WTC11 (cell line): Measurements from ENCODE around the gene PHAF1. TPM values are rescaled to one million over a fixed set of nuclear protein-coding genes. Genes with fewer than 3 reads are reported as not detected.
A peak's percentile ranks its signal among the peaks of the same experiment; 100 is the strongest.

Experiments used
- ATAC-seq: fragments of 200-7000 bp; cut with Tn5 transposase; 2 replicates; pipeline ENCODE4 v1.10.0; 2021; ENCODE audit warnings: mild to moderate bottlenecking, moderate library complexity
- CTCF ChIA-PET: fragments of 300-600 bp; sonication (Branson Sonifier 250); formaldehyde crosslinking; loops from one replicate; lab custom pipeline; 2021; ENCODE audit warnings: antibody characterized with exemption; lab: Charles Lee
- POLR2A ChIA-PET: fragments of 350-600 bp; sonication (Branson Sonifier 250); formaldehyde crosslinking; loops from one replicate; lab custom pipeline; 2021; ENCODE audit warnings: antibody characterized with exemption; lab: Charles Lee
- DNase-seq: peaks from one replicate; pipeline ENCODE4 v3.0.0; 2021; ENCODE audit warnings: low spot score
- H3K27ac Mint-ChIP-seq: 2 replicates; pipeline ENCODE4 v1.8.0; 2021; ENCODE audit warnings: mixed read lengths
- H3K27me3 Mint-ChIP-seq: 2 replicates; pipeline ENCODE4 v1.8.0; 2021; ENCODE audit warnings: low read depth, mild to moderate bottlenecking, moderate library complexity, mixed read lengths
- H3K36me3 Mint-ChIP-seq: 2 replicates; pipeline ENCODE4 v1.8.0; 2021; ENCODE audit warnings: mixed read lengths
- H3K4me1 Mint-ChIP-seq: 2 replicates; pipeline ENCODE4 v1.8.0; 2022; ENCODE audit warnings: mixed read lengths
- H3K4me3 Mint-ChIP-seq: 2 replicates; pipeline ENCODE4 v1.8.0; 2021; ENCODE audit warnings: mild to moderate bottlenecking, moderate library complexity, mixed read lengths
- H3K9me3 Mint-ChIP-seq: 2 replicates; pipeline ENCODE4 v1.8.0; 2021; ENCODE audit warnings: mixed read lengths
- CREB1 ChIP-seq: sonication (generic); formaldehyde crosslinking; IDR thresholded peaks from 2 replicates; pipeline ENCODE4 v1.8.0; 2023; ENCODE audit warnings: mild to moderate bottlenecking, missing genetic modification reagents
- FOXJ3 ChIP-seq: sonication (generic); formaldehyde crosslinking; IDR thresholded peaks from 2 replicates; pipeline ENCODE4 v1.9.0; 2021; ENCODE audit warnings: missing genetic modification reagents, mild to moderate bottlenecking, borderline replicate concordance
- GTF2I ChIP-seq: fragments of 250-450 bp; sonication (Bioruptor Pico); conservative IDR thresholded peaks from 2 replicates; pipeline ENCODE4 v1.4.0; 2021; ENCODE audit warnings: mild to moderate bottlenecking
- IRF2 ChIP-seq: sonication (generic); formaldehyde crosslinking; IDR thresholded peaks from 2 replicates; pipeline ENCODE4 v1.8.0; 2022; ENCODE audit warnings: low read depth, missing genetic modification reagents, borderline replicate concordance
- NFYB ChIP-seq: sonication (generic); formaldehyde crosslinking; conservative IDR thresholded peaks from 2 replicates; pipeline ENCODE4 v1.8.0; 2022; ENCODE audit warnings: low read depth, missing genetic modification reagents
- TCF7 ChIP-seq: sonication (generic); formaldehyde crosslinking; IDR thresholded peaks from 2 replicates; pipeline ENCODE4 v1.8.0; 2022; ENCODE audit warnings: mild to moderate bottlenecking, low read depth, missing genetic modification reagents, moderate library complexity
- total RNA-seq: library from RNA; stranded (reverse); gene quantifications from 3 replicates; pipeline ENCODE4 v1.2.3, GENCODE V29; 2021
- TF ChIP-seq, protein P1 (sequence below): sonication (generic); formaldehyde crosslinking; conservative IDR thresholded peaks from 2 replicates; pipeline ENCODE4 v1.8.1; 2022; ENCODE audit warnings: mild to moderate bottlenecking, missing genetic modification reagents
- TF ChIP-seq, protein P2 (sequence below): sonication (generic); formaldehyde crosslinking; IDR thresholded peaks from 2 replicates; pipeline ENCODE4 v1.8.0; 2022; ENCODE audit warnings: mild to moderate bottlenecking, missing genetic modification reagents
- TF ChIP-seq, protein P3 (sequence below): sonication (generic); formaldehyde crosslinking; IDR thresholded peaks from 2 replicates; pipeline ENCODE4 v1.8.1; 2023; ENCODE audit warnings: mild to moderate bottlenecking, missing genetic modification reagents
- TF ChIP-seq, protein P4 (sequence below): sonication (generic); formaldehyde crosslinking; IDR thresholded peaks from 2 replicates; pipeline ENCODE4 v1.8.1; 2023; ENCODE audit warnings: mild to moderate bottlenecking, missing genetic modification reagents, borderline replicate concordance
- TF ChIP-seq, protein P5 (sequence below): sonication (generic); formaldehyde crosslinking; IDR thresholded peaks from 2 replicates; pipeline ENCODE4 v1.8.0; 2022; ENCODE audit warnings: missing genetic modification reagents
- TF ChIP-seq, protein P6 (sequence below): fragments of 250-450 bp; sonication (Bioruptor Pico); IDR thresholded peaks from 2 replicates; pipeline ENCODE4 v1.9.0; 2021; ENCODE audit warnings: mild to moderate bottlenecking
- TF ChIP-seq, protein P7 (sequence below): sonication (generic); formaldehyde crosslinking; IDR thresholded peaks from 2 replicates; pipeline ENCODE4 v1.8.0; 2023; ENCODE audit warnings: missing genetic modification reagents, mild to moderate bottlenecking, borderline replicate concordance

Gene PHAF1
- total RNA-seq, 1 experiment from 2014 or later = 18.8 TPM

DNA sequence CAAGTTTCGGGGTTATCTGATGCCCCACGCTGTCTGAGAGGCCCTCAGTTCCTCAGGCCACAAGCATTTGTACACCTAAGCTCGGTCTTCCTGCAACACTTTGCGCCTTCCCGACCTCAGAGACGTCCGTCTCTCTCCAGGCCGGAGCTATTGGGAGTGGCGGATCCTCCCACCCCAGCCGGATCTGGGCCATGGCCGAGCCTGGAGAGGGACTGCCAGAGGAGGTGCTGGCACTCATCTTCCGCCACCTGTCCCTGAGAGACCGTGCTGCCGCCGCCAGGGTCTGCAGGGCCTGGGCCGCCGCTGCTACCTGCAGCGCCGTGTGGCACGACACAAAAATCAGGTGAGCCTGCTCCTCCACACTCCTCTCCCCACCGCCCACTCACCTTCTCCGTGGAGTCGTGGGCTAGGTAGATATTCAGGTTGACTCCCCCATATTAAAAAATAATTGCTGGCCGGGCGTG lies 51.9 kb downstream of the PHAF1 start:
- TF ChIP-seq, protein P1, sequence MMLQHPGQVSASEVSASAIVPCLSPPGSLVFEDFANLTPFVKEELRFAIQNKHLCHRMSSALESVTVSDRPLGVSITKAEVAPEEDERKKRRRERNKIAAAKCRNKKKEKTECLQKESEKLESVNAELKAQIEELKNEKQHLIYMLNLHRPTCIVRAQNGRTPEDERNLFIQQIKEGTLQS (CRISPR knock-in tag) = no peak
- TF ChIP-seq FOXJ3 (CRISPR knock-in tag) = no peak
- TF ChIP-seq TCF7 (CRISPR knock-in tag) = no peak
- no peak for TF ChIP-seq NFYB (CRISPR knock-in tag)
- TF ChIP-seq, protein P2, sequence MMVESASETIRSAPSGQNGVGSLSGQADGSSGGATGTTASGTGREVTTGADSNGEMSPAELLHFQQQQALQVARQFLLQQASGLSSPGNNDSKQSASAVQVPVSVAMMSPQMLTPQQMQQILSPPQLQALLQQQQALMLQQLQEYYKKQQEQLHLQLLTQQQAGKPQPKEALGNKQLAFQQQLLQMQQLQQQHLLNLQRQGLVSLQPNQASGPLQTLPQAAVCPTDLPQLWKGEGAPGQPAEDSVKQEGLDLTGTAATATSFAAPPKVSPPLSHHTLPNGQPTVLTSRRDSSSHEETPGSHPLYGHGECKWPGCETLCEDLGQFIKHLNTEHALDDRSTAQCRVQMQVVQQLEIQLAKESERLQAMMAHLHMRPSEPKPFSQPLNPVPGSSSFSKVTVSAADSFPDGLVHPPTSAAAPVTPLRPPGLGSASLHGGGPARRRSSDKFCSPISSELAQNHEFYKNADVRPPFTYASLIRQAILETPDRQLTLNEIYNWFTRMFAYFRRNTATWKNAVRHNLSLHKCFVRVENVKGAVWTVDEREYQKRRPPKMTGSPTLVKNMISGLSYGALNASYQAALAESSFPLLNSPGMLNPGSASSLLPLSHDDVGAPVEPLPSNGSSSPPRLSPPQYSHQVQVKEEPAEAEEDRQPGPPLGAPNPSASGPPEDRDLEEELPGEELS = no peak
- TF ChIP-seq, protein P3, sequence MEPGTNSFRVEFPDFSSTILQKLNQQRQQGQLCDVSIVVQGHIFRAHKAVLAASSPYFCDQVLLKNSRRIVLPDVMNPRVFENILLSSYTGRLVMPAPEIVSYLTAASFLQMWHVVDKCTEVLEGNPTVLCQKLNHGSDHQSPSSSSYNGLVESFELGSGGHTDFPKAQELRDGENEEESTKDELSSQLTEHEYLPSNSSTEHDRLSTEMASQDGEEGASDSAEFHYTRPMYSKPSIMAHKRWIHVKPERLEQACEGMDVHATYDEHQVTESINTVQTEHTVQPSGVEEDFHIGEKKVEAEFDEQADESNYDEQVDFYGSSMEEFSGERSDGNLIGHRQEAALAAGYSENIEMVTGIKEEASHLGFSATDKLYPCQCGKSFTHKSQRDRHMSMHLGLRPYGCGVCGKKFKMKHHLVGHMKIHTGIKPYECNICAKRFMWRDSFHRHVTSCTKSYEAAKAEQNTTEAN = no peak
- TF ChIP-seq, protein P4, sequence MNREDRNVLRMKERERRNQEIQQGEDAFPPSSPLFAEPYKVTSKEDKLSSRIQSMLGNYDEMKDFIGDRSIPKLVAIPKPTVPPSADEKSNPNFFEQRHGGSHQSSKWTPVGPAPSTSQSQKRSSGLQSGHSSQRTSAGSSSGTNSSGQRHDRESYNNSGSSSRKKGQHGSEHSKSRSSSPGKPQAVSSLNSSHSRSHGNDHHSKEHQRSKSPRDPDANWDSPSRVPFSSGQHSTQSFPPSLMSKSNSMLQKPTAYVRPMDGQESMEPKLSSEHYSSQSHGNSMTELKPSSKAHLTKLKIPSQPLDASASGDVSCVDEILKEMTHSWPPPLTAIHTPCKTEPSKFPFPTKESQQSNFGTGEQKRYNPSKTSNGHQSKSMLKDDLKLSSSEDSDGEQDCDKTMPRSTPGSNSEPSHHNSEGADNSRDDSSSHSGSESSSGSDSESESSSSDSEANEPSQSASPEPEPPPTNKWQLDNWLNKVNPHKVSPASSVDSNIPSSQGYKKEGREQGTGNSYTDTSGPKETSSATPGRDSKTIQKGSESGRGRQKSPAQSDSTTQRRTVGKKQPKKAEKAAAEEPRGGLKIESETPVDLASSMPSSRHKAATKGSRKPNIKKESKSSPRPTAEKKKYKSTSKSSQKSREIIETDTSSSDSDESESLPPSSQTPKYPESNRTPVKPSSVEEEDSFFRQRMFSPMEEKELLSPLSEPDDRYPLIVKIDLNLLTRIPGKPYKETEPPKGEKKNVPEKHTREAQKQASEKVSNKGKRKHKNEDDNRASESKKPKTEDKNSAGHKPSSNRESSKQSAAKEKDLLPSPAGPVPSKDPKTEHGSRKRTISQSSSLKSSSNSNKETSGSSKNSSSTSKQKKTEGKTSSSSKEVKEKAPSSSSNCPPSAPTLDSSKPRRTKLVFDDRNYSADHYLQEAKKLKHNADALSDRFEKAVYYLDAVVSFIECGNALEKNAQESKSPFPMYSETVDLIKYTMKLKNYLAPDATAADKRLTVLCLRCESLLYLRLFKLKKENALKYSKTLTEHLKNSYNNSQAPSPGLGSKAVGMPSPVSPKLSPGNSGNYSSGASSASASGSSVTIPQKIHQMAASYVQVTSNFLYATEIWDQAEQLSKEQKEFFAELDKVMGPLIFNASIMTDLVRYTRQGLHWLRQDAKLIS (CRISPR knock-in tag) = no peak
- TF ChIP-seq IRF2 = no peak
- TF ChIP-seq, protein P5, sequence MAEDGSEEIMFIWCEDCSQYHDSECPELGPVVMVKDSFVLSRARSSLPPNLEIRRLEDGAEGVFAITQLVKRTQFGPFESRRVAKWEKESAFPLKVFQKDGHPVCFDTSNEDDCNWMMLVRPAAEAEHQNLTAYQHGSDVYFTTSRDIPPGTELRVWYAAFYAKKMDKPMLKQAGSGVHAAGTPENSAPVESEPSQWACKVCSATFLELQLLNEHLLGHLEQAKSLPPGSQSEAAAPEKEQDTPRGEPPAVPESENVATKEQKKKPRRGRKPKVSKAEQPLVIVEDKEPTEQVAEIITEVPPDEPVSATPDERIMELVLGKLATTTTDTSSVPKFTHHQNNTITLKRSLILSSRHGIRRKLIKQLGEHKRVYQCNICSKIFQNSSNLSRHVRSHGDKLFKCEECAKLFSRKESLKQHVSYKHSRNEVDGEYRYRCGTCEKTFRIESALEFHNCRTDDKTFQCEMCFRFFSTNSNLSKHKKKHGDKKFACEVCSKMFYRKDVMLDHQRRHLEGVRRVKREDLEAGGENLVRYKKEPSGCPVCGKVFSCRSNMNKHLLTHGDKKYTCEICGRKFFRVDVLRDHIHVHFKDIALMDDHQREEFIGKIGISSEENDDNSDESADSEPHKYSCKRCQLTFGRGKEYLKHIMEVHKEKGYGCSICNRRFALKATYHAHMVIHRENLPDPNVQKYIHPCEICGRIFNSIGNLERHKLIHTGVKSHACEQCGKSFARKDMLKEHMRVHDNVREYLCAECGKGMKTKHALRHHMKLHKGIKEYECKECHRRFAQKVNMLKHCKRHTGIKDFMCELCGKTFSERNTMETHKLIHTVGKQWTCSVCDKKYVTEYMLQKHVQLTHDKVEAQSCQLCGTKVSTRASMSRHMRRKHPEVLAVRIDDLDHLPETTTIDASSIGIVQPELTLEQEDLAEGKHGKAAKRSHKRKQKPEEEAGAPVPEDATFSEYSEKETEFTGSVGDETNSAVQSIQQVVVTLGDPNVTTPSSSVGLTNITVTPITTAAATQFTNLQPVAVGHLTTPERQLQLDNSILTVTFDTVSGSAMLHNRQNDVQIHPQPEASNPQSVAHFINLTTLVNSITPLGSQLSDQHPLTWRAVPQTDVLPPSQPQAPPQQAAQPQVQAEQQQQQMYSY (CRISPR knock-in tag) = no peak
- H3K4me1 Mint-ChIP-seq = peaks cover 38% of the 10 kb centered on the region
- H3K27me3 Mint-ChIP-seq = peaks cover 99% of the 10 kb centered on the region
- POLR2A ChIA-PET = interaction anchor here (0.7 kb wide), 1 partner anchor 9 kb away, joined by 3 read pairs; no protein-coding TSS in a partner anchor
- H3K4me3 Mint-ChIP-seq = peak overlapping the region; percentile 58
- DNase-seq = no peak
- no peaks in the 10 kb centered on the region for H3K9me3 Mint-ChIP-seq
- H3K36me3 Mint-ChIP-seq = peaks cover 2% of the 10 kb centered on the region; the same call in 1 of the 2 replicates
- no peak overlapping the region for H3K27ac Mint-ChIP-seq
- CTCF ChIA-PET = interaction anchor here (0.9 to 15.6 kb wide), 12 partner anchors 5 to 208 kb away, joined by 3 to 386 read pairs (median 18); partner anchors contain the start of genes B3GNT9, CES3, ELMO3 and FBXL8
- ATAC-seq = no peak; the same call in 1 of the 2 replicates

DNA sequence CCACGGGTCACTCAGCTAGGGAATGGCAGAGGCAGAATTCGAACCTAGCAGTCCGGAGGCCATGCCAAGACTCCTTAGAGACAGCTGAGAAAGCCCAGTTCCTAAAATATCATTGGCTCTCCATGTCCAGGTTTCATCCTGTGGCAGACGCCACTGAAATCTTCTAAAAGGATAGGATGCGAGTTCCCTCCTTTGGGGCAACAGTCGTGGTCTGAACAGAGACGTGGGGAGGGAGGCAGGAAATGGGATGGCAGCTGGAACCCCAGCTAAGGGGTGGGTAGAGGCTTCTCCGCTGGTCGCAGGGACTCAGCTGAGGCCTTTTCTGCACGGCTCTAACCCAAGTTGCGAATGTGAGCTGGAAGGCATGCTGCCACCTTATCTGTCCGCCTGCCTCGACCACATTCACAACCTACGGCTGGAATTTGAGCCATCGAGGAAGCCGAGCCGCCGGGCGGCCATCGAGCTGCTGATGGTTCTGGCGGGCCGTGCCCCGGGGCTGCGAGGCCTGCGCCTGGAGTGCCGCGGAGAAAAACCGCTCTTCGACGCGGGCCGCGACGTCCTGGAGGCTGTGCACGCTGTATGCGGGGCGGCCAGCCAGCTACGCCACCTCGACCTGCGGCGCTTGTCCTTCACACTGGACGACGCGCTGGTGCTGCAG lies 52.9 kb downstream of the PHAF1 start:
- peaks cover 2% of the 10 kb centered on the region; the same call in 1 of the 2 replicates for H3K36me3 Mint-ChIP-seq
- no peak overlapping the region for H3K27ac Mint-ChIP-seq
- ChIA-PET POLR2A (interaction anchor here (0.8 kb wide), 1 partner anchor 11 kb away, joined by 3 read pairs; no protein-coding TSS in a partner anchor), CTCF (interaction anchor here (1.1 to 15.6 kb wide), 10 partner anchors 6 to 209 kb away, joined by 3 to 386 read pairs (median 11); partner anchors contain the start of genes B3GNT9, CES3, ELMO3 and FBXL8)
- H3K4me3 Mint-ChIP-seq = peak overlapping the region; percentile 58
- peaks cover 40% of the 10 kb centered on the region for H3K4me1 Mint-ChIP-seq
- DNase-seq (no peak), ATAC-seq (no peak)
- H3K27me3 Mint-ChIP-seq = peaks cover 99% of the 10 kb centered on the region
- no peaks in the 10 kb centered on the region for H3K9me3 Mint-ChIP-seq
- TF ChIP-seq, protein P6, sequence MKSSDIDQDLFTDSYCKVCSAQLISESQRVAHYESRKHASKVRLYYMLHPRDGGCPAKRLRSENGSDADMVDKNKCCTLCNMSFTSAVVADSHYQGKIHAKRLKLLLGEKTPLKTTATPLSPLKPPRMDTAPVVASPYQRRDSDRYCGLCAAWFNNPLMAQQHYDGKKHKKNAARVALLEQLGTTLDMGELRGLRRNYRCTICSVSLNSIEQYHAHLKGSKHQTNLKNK = no peak
- TF ChIP-seq, protein P2 = no peak
- TF ChIP-seq, protein P7, sequence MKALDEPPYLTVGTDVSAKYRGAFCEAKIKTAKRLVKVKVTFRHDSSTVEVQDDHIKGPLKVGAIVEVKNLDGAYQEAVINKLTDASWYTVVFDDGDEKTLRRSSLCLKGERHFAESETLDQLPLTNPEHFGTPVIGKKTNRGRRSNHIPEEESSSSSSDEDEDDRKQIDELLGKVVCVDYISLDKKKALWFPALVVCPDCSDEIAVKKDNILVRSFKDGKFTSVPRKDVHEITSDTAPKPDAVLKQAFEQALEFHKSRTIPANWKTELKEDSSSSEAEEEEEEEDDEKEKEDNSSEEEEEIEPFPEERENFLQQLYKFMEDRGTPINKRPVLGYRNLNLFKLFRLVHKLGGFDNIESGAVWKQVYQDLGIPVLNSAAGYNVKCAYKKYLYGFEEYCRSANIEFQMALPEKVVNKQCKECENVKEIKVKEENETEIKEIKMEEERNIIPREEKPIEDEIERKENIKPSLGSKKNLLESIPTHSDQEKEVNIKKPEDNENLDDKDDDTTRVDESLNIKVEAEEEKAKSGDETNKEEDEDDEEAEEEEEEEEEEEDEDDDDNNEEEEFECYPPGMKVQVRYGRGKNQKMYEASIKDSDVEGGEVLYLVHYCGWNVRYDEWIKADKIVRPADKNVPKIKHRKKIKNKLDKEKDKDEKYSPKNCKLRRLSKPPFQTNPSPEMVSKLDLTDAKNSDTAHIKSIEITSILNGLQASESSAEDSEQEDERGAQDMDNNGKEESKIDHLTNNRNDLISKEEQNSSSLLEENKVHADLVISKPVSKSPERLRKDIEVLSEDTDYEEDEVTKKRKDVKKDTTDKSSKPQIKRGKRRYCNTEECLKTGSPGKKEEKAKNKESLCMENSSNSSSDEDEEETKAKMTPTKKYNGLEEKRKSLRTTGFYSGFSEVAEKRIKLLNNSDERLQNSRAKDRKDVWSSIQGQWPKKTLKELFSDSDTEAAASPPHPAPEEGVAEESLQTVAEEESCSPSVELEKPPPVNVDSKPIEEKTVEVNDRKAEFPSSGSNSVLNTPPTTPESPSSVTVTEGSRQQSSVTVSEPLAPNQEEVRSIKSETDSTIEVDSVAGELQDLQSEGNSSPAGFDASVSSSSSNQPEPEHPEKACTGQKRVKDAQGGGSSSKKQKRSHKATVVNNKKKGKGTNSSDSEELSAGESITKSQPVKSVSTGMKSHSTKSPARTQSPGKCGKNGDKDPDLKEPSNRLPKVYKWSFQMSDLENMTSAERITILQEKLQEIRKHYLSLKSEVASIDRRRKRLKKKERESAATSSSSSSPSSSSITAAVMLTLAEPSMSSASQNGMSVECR (CRISPR knock-in tag) = peak; percentile 62; the same call in 1 of the 2 replicates
- TF ChIP-seq CREB1 (CRISPR knock-in tag) = no peak
- no peak for TF ChIP-seq GTF2I
